ENCODE data around the gene PLEKHH1.

The PLEKHH1 gene

GRCh38 chr14:67512463-67513310 is 20.4 kb upstream of the PLEKHH1 start:
- DNase-seq: no peak

GRCh38 chr14:67513631-67514108 is 19.4 kb upstream of the PLEKHH1 start:
- DNase-seq: no peak

- DNase-seq: no peak
Observed at GRCh38 chr14:67514203-67514607, 18.9 kb upstream of the PLEKHH1 start.

GRCh38 chr14:67514650-67515385 is 18.3 kb upstream of the PLEKHH1 start:
- no peak for DNase-seq

GRCh38 chr14:67515386-67516079 is 17.6 kb upstream of the PLEKHH1 start:
- DNase-seq: peak; percentile 14

- DNase-seq: no peak
Observed at GRCh38 chr14:67516676-67517075, 16.4 kb upstream of the PLEKHH1 start.

- DNase-seq: no peak
Observed at GRCh38 chr14:67517083-67517482, 16.0 kb upstream of the PLEKHH1 start.

- no peak for DNase-seq
Observed at GRCh38 chr14:67519406-67519805, 13.7 kb upstream of the PLEKHH1 start.

GRCh38 chr14:67520482-67520881 is 12.6 kb upstream of the PLEKHH1 start:
- no peak for DNase-seq

- DNase-seq: no peak
Observed at GRCh38 chr14:67522270-67522669, 10.8 kb upstream of the PLEKHH1 start.

GRCh38 chr14:67523764-67524633 is 9.1 kb upstream of the PLEKHH1 start:
- DNase-seq: no peak

- DNase-seq: no peak
Observed at GRCh38 chr14:67524634-67524963, 8.5 kb upstream of the PLEKHH1 start.

- no peak for DNase-seq
Observed at GRCh38 chr14:67525389-67525788, 7.7 kb upstream of the PLEKHH1 start.

GRCh38 chr14:67526181-67526580 is 6.9 kb upstream of the PLEKHH1 start:
- DNase-seq: no peak

- DNase-seq: peak; percentile 14
Observed at GRCh38 chr14:67526676-67527459, 6.2 kb upstream of the PLEKHH1 start.

GRCh38 chr14:67527756-67528155 is 5.3 kb upstream of the PLEKHH1 start:
- DNase-seq: no peak

- DNase-seq: no peak
Observed at GRCh38 chr14:67528276-67528675, 4.8 kb upstream of the PLEKHH1 start.

GRCh38 chr14:67529947-67530935 is 2.8 kb upstream of the PLEKHH1 start:
- DNase-seq: no peak

GRCh38 chr14:67532606-67532997 is 488 bp upstream of the PLEKHH1 start:
- DNase-seq: no peak

GRCh38 chr14:67533754-67534085 is 630 bp downstream of the PLEKHH1 start:
- DNase-seq: no peak

- no peak for DNase-seq
Observed at GRCh38 chr14:67536087-67536486, 3.0 kb downstream of the PLEKHH1 start.
